GM23248 (cell line): ENCODE measurements around the gene EME2. TPM values are rescaled to one million over a fixed set of nuclear protein-coding genes. Genes with fewer than 3 reads are reported as not detected.
A peak's percentile ranks its signal among the peaks of the same experiment; 100 is the strongest.

Experiments used
- DNase-seq: peaks from one replicate; pipeline ENCODE4 v3.0.0-alpha.2; 2015
- H2AFZ ChIP-seq: fragments of 200-600 bp; sonication (generic); 2 replicates; pipeline ENCODE4 v1.6.1; 2016; ENCODE audit warnings: antibody characterized with exemption
- H3F3A ChIP-seq: fragments of 200-600 bp; sonication (generic); 2 replicates; pipeline ENCODE4 v1.6.1; 2016; ENCODE audit warnings: mild to moderate bottlenecking, antibody characterized with exemption, mixed run types; ENCODE audit not compliant: insufficient read depth
- H3K27ac ChIP-seq: fragments of 200-600 bp; sonication (generic); 2 replicates; pipeline ENCODE4 v1.5.1; 2016; ENCODE audit warnings: mild to moderate bottlenecking
- H3K27me3 ChIP-seq: fragments of 200-600 bp; sonication (generic); replicated peaks from 2 replicates; pipeline ENCODE4 v1.6.1; 2016; ENCODE audit warnings: mild to moderate bottlenecking; ENCODE audit not compliant: insufficient read depth
- H3K36me3 ChIP-seq: fragments of 200-600 bp; sonication (generic); 2 replicates; pipeline ENCODE4 v1.6.1; 2016; ENCODE audit warnings: low read depth, mild to moderate bottlenecking
- H3K4me1 ChIP-seq: fragments of 200-600 bp; sonication (generic); 2 replicates; pipeline ENCODE4 v1.6.1; 2016; ENCODE audit warnings: mild to moderate bottlenecking; ENCODE audit not compliant: insufficient read depth
- H3K4me2 ChIP-seq: fragments of 200-600 bp; sonication (generic); one replicate; pipeline ENCODE4 v1.6.1; 2016; ENCODE audit warnings: mild to moderate bottlenecking; ENCODE audit not compliant: unreplicated experiment
- H3K4me3 ChIP-seq: fragments of 200-600 bp; sonication (generic); 2 replicates; pipeline ENCODE4 v1.5.1; 2016; ENCODE audit warnings: mild to moderate bottlenecking
- H3K79me2 ChIP-seq: fragments of 200-600 bp; sonication (generic); 2 replicates; pipeline ENCODE4 v1.6.1; 2016; ENCODE audit warnings: mild to moderate bottlenecking; ENCODE audit not compliant: insufficient read depth
- H3K9ac ChIP-seq: fragments of 200-600 bp; sonication (generic); 2 replicates; pipeline ENCODE4 v1.6.1; 2016; ENCODE audit warnings: mild to moderate bottlenecking
- H3K9me2 ChIP-seq: fragments of 200-600 bp; sonication (generic); 2 replicates; pipeline ENCODE4 v1.6.1; 2016; ENCODE audit warnings: mixed run types, mild to moderate bottlenecking, moderate library complexity; ENCODE audit not compliant: insufficient read depth
- H3K9me3 ChIP-seq: fragments of 200-600 bp; sonication (generic); one replicate; pipeline ENCODE4 v1.6.1; 2017; ENCODE audit warnings: low read depth
- H4K20me1 ChIP-seq: fragments of 200-600 bp; sonication (generic); 2 replicates; pipeline ENCODE4 v1.6.0; 2016; ENCODE audit not compliant: insufficient read depth
- EZH2 ChIP-seq: fragments of 200-600 bp; sonication (generic); IDR thresholded peaks from 2 replicates; pipeline ENCODE4 v1.6.1; 2018; ENCODE audit warnings: antibody characterized with exemption, mild to moderate bottlenecking; ENCODE audit not compliant: insufficient read depth, poor library complexity, severe bottlenecking
- EZH2phosphoT487 ChIP-seq: fragments of 200-600 bp; sonication (generic); IDR thresholded peaks from 2 replicates; pipeline ENCODE4 v1.6.1; 2018; ENCODE audit warnings: antibody characterized with exemption, moderate library complexity, mild to moderate bottlenecking, low read depth; ENCODE audit not compliant: insufficient read depth
- WGBS, 2 experiments: methylation state at CpG; one replicate each; pipeline ENCODE4 v1.1.6; 2015 to 2017; ENCODE audit warnings: low lambda C conversion rate in 2 of 2, low coverage in 1 of 2; ENCODE audit errors: missing lambda C conversion rate in 2 of 2; 5-methylcytosine and 5-hydroxymethylcytosine counted together
- in situ Hi-C: fragments of 300-500 bp; cut with MboI; formaldehyde crosslinking; loops from 2 replicates; pipeline ENCODE4 v1.15.0; 2020
- polyA plus RNA-seq: library from polyadenylated mRNA; unstranded; fragments of >200 nt; fragmentation: Nextera tagmentation; extraction: Ambion mirVana; gene quantifications from 2 replicates; pipeline ENCODE4 v1.2.1, GENCODE V29; 2016
- total RNA-seq: library from RNA; depleted of rRNA; stranded (reverse); fragments of >200 nt; shearing (Covaris generic); gene quantifications from 2 replicates; pipeline ENCODE4 v1.2.3, GENCODE V29; 2014

EME2 gene
- total and polyA plus RNA-seq, 2 experiments from 2014 or later: 3.1 to 9.3 TPM

- in situ Hi-C loops: no loop called here
- H3F3A ChIP-seq: 0 out of 2 replicates have a peak, but pooled peaks cover 8% of the 10 kb centered on the region
- TF ChIP-seq EZH2 (no peak), EZH2phosphoT487 (no peak)
- peak; percentile 100 for DNase-seq
- H2AFZ ChIP-seq: peak within 1 kb of the TSS; percentile 69
- H3K4me2 ChIP-seq: peak within 1 kb of the TSS; percentile 89
- no peaks in the 10 kb centered on the region for H3K9me3 ChIP-seq
- H3K9ac ChIP-seq: peak within 1 kb of the TSS; percentile 85
- WGBS, 2 experiments: 0 to 1% methylated on average over 57 to 88 of the region's 102 CpGs
- H3K4me3 ChIP-seq: peak within 1 kb of the TSS; percentile 98
- no peaks in the 10 kb centered on the region for H4K20me1 ChIP-seq
- H3K79me2 ChIP-seq: peaks cover 58% of the 10 kb centered on the region
- H3K27ac ChIP-seq: peak within 1 kb of the TSS; percentile 60
- no peaks in the 10 kb centered on the region for H3K36me3 ChIP-seq
- H3K27me3 ChIP-seq: no peaks in the 10 kb centered on the region
- H3K4me1 ChIP-seq: no peaks in the 10 kb centered on the region
- no peaks in the 10 kb centered on the region for H3K9me2 ChIP-seq
Observed at GRCh38 chr16:1782408-1783264, 10.0 kb downstream of the EME2 start, which contains the start of the genes NUBP2 and SPSB3. Gene NUBP2, plus strand, starts transcription at chr16:1782960. Its CDS starts 61 bp downstream, at chr16:1783021. Gene SPSB3, minus strand, starts transcription at chr16:1782571. Its CDS starts 1,088 bp downstream, at chr16:1781483.

- no peaks in the 10 kb centered on the region; the same call in 1 of the 2 replicates for H3K36me3 ChIP-seq
- in situ Hi-C loops: no loop called here
- no peaks in the 10 kb centered on the region for H3K9me3 ChIP-seq
- H3K4me1 ChIP-seq: no peaks in the 10 kb centered on the region
- H3K27ac ChIP-seq: no peak overlapping the region
- H4K20me1 ChIP-seq: no peaks in the 10 kb centered on the region
- H2AFZ ChIP-seq: no peak overlapping the region
- no peak for DNase-seq
- H3K4me3 ChIP-seq: no peak overlapping the region
- no peak overlapping the region for H3K9ac ChIP-seq
- H3K79me2 ChIP-seq: peaks cover 58% of the 10 kb centered on the region
- no peaks in the 10 kb centered on the region for H3K9me2 ChIP-seq
- WGBS, 2 experiments: 86% methylated on average over 26 of the region's 26 CpGs
- H3K27me3 ChIP-seq: no peaks in the 10 kb centered on the region
- H3K4me2 ChIP-seq: no peak overlapping the region
- TF ChIP-seq EZH2 (no peak), EZH2phosphoT487 (no peak)
- H3F3A ChIP-seq: 0 out of 2 replicates have a peak, but pooled peaks cover 8% of the 10 kb centered on the region
Observed at GRCh38 chr16:1784977-1785845, 12.6 kb downstream of the EME2 start.

GRCh38 chr16:1785846-1786170 is 13.2 kb downstream of the EME2 start:
- Histone ChIP-seq H3K4me3 (no peak overlapping the region), H3K9ac (no peak overlapping the region), H2AFZ (no peak overlapping the region), H3K4me1 (no peaks in the 10 kb centered on the region), H3K9me2 (no peaks in the 10 kb centered on the region), H3K36me3 (no peaks in the 10 kb centered on the region; the same call in 1 of the 2 replicates), H3K27me3 (no peaks in the 10 kb centered on the region), H3K79me2 (peaks cover 53% of the 10 kb centered on the region), H3F3A (0 out of 2 replicates have a peak, but pooled peaks cover 4% of the 10 kb centered on the region), H3K27ac (no peak overlapping the region), H3K4me2 (no peak overlapping the region), H4K20me1 (no peaks in the 10 kb centered on the region), H3K9me3 (no peaks in the 10 kb centered on the region)
- in situ Hi-C loops: no loop called here
- TF ChIP-seq EZH2: no peak
- no peak for TF ChIP-seq EZH2phosphoT487
- no peak for DNase-seq
- 92 to 96% methylated on average over 13 to 14 of the region's 14 CpGs for WGBS, 2 experiments
